Renal pelvis (tissue), 4 donors: ENCODE results near the gene CORO7. TPM values are rescaled to one million over a fixed set of nuclear protein-coding genes. Genes with fewer than 3 reads are reported as not detected.

Source experiments
- DNase-seq: peaks from one replicate; pipeline ENCODE4 v3.0.0-alpha.2; 2013
- polyA plus RNA-seq, 3 donors: library from polyadenylated mRNA; unstranded; fragments of 120-200 nt; gene quantifications; one replicate each; pipeline ENCODE4 v1.2.1, GENCODE V29; 2013; ENCODE audit not compliant: insufficient read length in 3 of 3

The CORO7 gene
- polyA plus RNA-seq, 3 donors: 21.2 to 25.0 (median 24.6) TPM

GRCh38 chr16:4323071-4323844, 93.1 kb downstream of the CORO7 start:
- no peak for DNase-seq

- DNase-seq: no peak
These were observed 94.0 kb downstream of the CORO7 start for GRCh38 chr16:4322121-4323052.

GRCh38 chr16:4321286-4322120, 94.9 kb downstream of the CORO7 start:
- DNase-seq: no peak

GRCh38 chr16:4320571-4321137, 95.7 kb downstream of the CORO7 start:
- DNase-seq: no peak

GRCh38 chr16:4319454-4320421, 96.7 kb downstream of the CORO7 start:
- DNase-seq: no peak

- no peak for DNase-seq
These were observed 97.4 kb downstream of the CORO7 start for GRCh38 chr16:4318967-4319366.

GRCh38 chr16:4318451-4318910, 97.9 kb downstream of the CORO7 start:
- no peak for DNase-seq

- no peak for DNase-seq
These were observed 98.6 kb downstream of the CORO7 start for GRCh38 chr16:4317532-4318450.

GRCh38 chr16:4316864-4317531, 99.4 kb downstream of the CORO7 start:
- no peak for DNase-seq

GRCh38 chr16:4316108-4316863, 100.1 kb downstream of the CORO7 start:
- no peak for DNase-seq

GRCh38 chr16:4315186-4316107, 100.9 kb downstream of the CORO7 start, which contains the start of gene GLIS2:
GLIS2 (plus strand) TSS chr16:4316067; CDS start chr16:4332281, 16,214 bp downstream.
- DNase-seq: peak; percentile 88

GRCh38 chr16:4314532-4315185, 101.7 kb downstream of the CORO7 start:
- peak; percentile 65 for DNase-seq

GRCh38 chr16:4313563-4314531, 102.5 kb downstream of the CORO7 start:
- peak; percentile 67 for DNase-seq

- no peak for DNase-seq
These were observed 106.5 kb downstream of the CORO7 start for GRCh38 chr16:4309833-4310266.
